Sigmoid colon (tissue), 4 donors: ENCODE data around the gene TOPBP1.

Experiments
- CTCF ChIP-seq, 4 experiments: fragments of 450-650 bp in 3 of 4; fragments of 200-600 bp in 1 of 4; IDR thresholded peaks; one replicate each; pipeline ENCODE4 v1.5.1; 2016 to 2019; ENCODE audit warnings: antibody characterized with exemption in 4 of 4, mild to moderate bottlenecking in 3 of 4, moderate library complexity in 2 of 4
- POLR2A ChIP-seq, 2 donors: fragments of 450-650 bp; IDR thresholded peaks; one replicate each; pipeline ENCODE4 v1.6.1; 2016; ENCODE audit warnings: antibody characterized with exemption in 2 of 2, mild to moderate bottlenecking in 2 of 2, moderate library complexity in 2 of 2
- POLR2AphosphoS5 ChIP-seq, 4 donors: sonication (generic); formaldehyde crosslinking; IDR thresholded peaks; one replicate each; pipeline ENCODE4 v1.6.1; 2017; ENCODE audit warnings: antibody characterized with exemption in 4 of 4

GRCh38 chr3:133575086-133575485 is 86.7 kb downstream of the TOPBP1 start:
- TF ChIP-seq POLR2A (IDR thresholded peaks at IDR 0.05): no peak
- TF ChIP-seq POLR2AphosphoS5 (IDR thresholded peaks at IDR 0.05): no peak
- no peak for TF ChIP-seq CTCF (IDR thresholded peaks at IDR 0.05)
